NCI-H345 (cell line): ENCODE data around the gene PLB1.
"Not testable (repeated sequence)": the region's sequence is repeated elsewhere in the genome, so short reads cannot be mapped to it uniquely, and the experiment has no call there.

Experiments
- DNase-seq: peaks from one replicate; lab custom pipeline; 2025; lab: John Stamatoyannopoulos, UW

The PLB1 gene

DNA sequence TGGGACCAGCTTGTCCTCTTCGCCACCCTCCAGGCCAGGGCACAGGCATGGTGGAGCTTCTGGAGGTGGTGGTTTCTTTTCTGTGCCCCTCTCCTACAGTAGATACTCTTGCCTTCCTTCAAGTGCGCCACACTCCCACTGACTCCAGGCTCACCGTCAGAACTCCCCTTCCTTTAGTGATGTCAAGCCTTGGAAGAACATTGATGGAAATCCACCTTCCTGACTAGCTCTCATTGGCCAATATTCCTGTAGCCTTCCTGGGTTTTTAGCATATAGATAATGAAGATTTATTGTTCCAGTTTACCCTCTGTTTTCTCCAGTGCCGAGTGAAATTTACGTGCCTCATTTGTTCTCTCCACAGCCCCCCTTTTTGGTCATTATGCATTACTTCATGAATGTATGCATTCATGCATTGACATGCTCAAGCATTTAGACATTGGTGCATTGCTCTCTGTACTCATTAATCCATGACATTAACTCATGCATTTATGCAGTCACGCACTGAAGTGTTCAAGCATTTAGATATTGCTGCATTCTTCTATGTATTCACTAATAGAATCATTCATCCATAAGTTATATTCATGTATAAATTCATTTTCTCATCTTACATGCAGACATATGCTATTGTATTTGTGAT lies 37.3 kb downstream of the PLB1 start:
- DNase-seq = no peak

DNA sequence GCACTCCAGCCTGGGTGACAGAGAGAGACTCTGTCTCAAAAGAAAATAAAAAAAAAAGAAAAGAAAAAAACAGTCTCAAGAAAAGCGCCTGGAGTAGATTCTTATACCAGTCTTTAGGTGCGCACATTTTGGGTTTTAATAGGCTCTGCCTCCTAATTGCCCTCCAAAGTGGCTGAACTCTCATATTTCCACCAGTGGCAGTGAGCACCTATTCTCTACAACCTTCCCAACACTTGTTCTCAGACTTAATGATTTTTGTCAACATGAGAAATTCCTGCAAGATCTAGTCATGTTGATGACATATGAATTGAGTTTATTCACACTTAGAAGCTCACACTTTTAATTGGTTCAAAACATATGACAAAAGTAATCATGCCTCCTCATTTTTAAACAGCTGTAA lies 39.0 kb downstream of the PLB1 start:
- no peak for DNase-seq

DNA sequence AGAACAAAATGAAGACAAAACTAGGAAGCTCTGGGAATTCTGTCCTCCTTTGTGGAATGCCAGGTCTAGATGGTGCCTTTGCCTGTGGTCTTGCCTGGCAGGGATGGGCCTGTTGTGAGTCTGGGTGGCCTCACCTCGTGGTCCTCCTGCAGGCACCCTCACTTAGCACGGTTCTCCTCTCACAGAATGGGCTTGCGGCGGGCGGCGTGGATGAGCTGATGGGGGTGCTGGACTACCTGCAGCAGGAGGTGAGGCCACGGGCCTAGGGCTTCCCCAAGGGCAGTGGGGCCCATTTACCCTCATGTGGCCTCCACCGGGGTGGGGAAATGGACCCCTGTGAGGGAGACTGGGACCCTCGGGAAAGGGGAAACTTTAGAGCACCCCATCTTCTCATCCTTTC lies 42.3 kb downstream of the PLB1 start:
- no peak for DNase-seq

DNA sequence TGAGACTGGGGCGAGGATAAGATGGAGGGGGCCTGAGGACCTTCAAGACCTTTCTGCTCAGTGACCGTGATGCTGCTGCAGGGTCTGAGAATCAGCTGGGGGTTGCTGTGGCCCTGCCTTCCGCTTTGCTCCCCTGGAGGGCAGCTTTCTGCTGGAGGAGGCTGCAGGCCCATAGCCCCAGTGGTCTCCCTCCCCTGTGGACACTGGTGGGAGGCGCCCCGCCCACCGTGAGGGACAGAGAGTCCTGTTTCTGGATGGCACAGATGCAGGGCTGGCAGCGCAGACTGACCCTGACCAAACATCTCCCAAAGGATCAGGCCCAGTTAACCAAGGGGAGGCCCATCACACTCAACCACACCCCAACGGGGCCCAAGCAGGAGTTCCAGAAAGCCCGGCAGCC lies 42.8 kb downstream of the PLB1 start:
- no peak for DNase-seq

DNA sequence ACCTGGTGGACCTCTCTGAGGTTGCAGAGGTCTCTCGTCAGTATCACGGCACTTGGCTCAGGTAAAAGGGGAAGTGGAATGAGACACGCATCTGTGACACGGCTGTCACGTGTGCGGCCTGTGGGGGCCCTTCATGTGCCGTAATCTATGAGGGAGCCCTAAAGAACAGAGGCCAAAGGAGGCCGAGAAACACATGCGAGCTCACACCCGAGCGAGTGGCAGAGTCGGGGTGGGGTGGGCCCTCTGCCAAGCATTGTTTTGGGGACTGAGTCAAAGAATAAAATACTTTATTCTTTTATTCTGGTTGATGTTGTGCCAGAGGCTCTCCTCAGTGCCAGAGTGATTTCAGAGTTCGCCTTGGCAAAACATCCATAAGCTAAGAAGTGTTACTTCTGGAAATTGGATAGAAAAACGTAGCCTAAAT lies 43.3 kb downstream of the PLB1 start:
- DNase-seq = no peak

DNA sequence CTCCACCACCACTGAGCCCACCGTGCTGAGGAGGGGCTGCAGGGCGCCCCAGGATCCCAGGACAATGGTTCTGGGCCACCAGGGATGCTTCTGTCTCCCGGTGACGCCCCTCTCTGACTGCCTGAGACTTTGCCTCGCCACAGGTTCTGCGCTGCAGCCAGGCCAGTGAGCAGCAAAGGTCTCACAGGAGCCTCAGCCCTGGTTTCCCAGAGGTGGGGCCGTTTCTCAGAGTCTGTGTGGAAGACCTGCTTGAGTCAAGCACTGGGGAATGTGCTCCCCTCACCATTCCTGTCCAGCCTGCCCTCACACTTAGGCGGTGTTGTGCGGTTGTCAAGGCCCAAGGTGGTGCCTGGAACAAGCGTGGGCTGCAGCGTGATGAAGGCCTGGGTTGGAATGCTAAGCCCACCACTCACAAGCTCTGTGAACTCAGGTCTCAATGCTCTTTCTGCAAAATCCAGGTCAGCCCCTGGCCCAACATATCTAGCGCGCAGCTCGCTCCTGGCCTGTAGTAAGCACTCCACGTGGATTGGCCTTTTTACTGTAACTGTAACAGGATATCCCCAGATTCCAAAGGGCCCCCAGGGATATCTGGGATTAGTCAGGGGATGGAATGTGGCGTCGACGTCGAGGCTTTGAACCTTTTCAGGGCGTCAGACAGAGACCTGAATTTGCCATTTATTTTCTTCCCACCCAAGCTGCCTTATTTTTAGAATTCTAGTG lies 47.6 kb downstream of the PLB1 start:
- no peak for DNase-seq

DNA sequence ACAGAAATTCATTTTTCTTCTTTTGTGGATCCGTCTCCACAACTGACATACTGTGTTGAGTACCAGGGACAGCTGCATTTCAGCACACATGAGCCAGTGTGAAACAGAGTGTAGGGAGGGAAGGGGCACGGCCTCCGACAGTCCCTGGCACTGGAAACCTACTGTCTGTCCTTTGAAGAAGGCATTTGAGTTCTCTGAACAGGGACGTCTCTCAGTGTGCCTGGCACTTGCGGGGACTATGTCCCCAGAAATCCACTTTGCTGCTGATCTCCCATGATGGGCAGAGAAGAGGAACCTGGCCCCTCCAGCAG lies 48.1 kb downstream of the PLB1 start:
- no peak for DNase-seq

DNA sequence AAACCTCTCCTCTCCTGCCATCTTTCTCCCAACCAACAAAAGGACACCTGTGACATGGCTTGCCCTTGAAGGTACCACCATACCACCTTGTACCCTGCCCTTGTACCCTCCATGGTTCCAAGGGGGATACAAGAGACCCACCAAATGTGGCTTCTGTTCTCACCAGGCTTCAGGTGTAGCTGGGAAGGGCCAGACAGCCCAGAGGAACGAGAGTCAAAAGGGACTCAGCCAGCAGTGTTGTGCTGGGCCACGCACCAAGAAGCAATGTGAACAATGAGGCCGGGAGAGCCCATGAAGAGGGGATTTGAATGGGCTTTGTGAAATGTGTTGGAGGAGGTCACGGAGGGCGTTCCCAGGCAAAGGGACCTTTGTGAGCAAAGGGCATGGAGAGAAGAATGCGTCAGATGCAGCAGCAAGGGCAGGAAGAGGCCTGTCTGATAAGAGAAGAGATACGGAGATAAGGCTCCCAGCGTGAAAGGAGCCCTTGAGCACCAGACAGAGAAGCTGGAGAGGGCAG lies 48.6 kb downstream of the PLB1 start:
- DNase-seq = no peak

DNA sequence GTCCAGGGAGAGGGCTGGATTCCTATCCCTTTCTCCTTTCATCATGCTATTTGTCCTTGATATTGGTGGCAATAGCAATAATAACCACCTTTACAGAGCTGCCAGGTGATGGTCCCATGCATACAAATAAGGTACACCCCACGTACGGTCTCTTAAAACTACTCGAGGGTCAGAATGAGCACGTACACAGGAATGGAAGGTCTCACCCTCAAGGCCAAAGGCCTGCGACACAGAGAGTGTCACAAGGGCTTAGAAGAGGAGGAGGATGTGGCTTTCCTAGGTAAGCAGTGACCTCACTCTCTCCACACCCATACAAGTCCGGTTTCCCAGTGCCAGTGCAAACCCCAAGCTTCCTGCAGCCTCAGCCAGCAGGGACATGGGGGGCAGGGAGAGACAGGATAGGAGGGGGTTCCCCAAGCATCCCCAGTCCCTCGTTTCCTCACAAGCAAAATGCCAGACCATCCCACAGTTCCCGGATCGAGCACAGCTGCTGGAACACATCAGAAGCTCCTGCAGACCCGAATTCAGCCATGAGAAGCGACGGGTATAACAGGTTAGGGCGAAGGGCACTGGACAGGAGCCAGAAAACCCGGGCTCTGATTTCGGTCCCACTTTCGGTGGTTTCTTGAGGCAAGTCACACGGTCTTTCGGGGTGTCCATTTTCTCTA lies 49.2 kb downstream of the PLB1 start:
- no peak for DNase-seq

DNA sequence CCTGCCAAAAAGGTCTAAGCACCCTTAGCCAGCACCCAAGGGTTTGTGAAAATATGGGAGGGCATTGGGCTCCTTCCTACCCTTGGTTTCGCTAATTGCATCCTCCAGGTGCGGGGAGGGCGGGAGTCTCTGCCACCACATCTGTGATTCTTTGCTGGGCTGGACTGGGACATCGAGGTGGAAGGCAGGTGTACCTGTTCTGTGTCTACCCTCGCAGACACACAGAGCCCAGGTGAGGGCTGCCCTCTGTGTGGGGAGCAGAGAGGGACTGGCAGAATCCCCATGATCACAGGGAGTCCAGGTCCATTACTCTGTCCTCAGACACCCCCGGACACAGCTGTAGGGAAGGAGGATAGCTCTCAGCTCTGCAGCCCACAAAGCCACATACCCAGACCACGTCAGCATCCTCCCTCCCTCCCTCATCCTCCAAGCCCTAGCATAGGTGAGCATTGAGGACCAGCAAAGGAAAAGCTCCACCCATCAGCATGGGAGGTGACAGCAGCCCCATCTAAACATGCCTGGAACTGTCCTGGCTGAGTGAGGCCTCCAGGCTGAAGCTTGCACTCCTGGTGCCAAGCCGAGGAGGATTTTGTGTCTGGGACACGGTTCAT lies 49.8 kb downstream of the PLB1 start:
- DNase-seq = no peak

DNA sequence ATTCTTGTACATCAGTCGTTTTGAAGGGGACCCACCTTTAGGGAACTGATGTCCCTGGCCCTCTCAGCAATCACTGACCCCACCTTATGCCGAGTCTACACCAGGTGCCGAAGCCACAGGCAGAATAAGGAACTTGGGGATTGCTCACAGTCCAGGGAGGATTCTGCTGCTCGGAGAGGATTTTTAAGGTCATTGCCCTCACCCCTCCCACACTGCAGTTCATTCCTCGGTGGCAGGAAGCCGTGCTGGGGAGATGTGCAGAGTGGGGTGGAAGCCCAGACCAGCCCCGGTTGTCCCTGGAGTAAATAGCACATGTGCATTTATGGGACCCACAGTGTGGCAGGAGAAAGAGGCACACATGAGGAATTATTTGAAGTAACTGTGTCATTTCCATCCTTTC lies 50.4 kb downstream of the PLB1 start:
- no peak for DNase-seq

DNA sequence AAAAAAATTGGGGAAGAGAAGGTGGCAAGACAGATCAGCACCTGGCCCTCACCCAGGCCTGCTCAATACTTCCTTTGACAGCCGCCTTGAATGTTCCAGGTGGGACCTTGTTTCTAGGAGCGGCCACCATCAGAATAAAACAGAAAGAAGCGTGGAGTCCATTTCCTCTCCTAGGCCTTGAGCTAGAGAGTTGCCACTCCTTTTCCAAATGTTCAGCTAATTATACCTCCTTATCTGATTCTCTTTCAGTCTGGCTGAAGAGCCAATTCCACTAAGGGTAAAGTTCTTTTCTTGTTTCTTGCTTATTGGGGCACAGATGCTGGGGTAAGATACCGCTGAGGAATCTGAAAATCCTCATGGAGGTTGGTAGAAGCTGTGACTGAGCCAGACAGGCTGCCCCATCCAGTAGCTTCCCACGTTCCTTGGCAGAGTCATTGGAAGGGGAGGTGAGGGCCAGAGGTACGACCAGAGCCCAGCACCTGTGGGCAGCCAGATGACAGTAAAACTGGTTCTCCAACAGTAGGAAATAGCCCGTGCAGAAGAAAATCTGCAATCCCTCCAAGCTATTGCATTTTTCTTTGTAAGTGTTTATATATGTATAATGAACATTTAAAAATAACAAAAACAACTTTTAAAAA lies 51.5 kb downstream of the PLB1 start:
- no peak for DNase-seq

DNA sequence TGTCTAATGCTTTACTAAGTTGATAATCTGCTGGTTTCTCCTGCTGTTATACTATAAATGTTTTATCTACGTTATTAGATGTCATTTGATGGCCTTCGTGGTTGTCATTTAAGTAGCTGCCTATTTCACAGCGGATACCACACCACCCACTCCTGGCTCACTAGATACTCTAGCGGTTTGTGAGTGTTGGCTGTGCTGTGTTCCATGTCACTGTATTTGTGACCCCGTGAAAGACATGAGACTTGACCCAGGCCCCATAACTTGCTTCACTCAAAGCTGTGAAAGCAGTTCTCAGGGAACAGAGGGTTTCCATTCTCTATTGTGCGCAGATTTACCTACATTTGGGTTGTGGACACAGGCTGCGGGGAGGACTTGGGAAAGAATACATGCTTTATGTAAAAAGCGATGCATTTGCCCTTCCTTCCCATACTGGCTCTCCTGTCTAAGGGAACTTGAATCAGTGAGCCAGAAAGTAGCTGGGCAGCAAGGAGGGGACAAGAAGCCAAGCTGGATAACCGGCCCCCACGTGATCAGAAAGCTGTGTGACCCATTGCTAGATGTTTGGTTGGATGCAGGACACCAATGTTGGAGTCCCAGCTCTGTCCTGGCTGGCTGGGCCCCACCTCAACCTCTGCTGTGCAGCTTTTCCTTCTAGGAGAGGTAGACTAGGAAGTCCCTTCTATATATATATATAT lies 52.2 kb downstream of the PLB1 start:
- DNase-seq = no peak

DNA sequence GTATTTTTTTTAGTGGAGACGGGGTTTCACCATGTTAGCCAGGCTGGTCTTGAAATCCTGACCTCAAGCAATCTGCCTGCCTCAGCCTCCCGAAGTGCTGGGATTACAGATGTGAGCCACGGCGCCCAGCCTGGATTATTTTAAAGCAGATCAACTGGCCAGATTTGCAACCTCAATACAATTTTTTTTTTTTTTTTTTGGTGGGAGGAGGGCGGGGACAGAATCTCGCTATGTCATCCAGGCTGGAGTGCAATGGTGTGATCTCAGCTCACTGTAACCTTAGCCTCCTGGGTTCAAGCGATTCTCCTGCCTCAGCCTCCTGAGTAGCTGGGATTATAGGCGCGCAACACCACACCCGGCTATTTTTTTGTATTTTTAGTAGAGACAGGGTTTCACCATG lies 54.5 kb downstream of the PLB1 start:
- not testable (repeated sequence) for DNase-seq

DNA sequence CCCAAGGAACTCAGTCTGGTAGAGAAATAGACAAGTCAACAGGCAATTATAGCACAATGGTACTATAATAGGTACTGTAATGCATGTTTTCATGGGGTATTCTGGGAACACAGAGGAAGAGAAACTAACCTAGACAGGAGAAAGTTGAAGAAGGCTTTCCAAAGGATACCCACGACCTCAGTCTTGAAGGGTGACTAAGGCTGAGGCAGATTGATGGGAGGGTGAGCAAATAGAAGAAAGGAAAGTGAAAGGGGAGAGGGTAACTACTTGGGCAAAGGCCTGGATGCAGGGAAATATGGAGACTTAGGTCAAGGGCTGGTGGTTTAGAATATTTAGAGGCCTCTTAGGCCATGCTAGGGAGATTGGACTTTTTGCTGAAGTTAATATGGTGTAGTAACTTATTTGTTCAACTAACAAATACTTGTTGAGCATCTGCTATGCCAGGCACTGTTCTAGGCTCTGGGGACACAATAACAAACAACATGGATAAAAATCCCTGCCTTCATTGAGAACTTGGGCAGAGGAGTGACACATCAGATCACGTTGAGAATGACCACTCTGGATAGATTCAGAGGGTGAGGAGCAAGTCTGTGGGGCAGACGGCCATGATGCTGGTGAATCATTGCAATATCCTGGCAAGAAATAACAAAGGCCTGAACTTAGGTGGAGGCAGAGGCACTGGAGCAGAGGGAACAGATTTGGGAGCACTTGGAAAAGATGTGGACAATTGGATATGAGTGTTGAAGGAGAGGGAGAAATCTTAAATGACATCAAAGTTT lies 56.4 kb downstream of the PLB1 start:
- no peak for DNase-seq

DNA sequence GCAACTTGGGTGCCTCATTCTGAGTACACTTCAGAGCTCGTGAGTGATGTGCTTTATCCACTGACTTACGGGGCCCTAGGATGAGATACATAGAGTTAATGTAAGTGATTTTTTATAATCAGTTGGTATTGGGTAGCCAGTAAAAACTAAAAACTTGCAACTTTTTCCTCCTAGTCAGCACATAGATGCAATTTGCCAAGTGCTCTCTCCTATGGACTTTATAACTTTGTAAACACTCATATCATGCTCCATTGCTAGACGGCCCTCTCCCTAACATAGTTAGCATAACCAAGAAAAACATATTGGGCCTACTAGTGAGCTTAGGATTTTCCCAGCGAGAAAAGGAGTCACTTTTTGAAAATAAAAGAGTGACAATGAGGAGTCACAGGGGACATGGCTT lies 60.4 kb downstream of the PLB1 start:
- no peak for DNase-seq

DNA sequence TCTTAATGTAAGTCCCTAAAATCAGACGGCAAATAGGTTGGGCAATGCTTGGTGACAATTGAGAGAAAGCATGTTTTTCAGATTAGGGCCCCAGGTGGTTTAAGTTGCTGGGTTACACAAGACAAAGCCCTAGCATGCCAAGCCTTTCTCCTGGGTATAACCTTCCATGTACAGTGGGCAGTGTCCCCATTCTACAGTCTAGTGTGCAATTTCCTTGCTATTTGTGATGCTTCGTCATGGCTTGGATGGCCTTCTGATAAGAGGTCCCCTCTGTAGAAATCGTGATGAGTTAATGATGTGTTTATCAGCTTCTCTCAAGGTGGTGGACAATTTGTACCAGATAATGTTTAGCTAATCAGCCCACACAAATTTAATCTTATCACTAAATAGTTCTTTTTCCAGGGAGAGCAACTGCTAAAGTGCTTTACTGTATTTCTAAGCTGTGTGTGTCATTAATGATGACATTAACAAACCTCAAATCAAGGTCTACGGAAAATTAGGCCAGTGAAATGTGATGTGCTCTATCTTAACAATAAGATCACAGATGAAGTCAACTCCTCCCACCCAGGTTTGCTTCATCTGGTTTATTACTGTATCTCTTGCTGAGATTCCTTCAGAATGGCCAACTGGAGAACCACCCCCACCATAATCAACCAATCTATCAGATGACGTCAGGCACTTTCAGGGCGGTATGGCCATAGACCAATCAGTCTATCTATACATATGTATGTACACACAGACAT lies 61.7 kb downstream of the PLB1 start:
- DNase-seq = no peak

DNA sequence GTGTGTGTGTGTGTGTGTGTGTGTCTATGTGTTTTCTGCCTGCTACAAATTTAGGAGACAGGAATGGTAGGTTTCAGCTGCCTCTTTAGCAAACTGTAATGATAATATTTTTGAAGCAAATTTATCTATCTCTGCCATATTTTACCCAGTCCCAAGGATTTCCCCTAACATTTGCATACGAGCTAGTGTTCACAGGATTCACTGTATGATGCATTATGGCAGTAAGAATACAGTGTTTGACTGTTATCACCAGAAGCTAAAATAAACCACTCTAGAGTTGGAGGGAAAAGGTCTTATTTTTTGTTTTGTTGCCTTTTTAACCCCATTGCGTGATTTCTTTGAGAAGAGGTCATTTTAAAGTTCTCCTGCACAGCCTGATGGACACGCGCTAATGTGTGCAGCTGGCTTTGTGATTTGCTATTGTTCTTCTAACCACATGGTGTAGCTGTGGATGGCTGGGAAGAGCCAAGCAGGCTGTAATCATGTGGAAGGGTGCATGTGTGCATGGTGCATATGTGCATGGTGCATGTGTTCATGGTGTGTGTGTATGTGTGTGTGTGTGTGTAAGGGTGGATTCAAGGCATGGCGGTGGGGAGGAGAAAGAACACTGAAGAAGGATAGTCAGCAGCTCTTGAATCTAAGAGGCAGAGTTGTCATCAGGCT lies 62.4 kb downstream of the PLB1 start:
- DNase-seq = no peak

DNA sequence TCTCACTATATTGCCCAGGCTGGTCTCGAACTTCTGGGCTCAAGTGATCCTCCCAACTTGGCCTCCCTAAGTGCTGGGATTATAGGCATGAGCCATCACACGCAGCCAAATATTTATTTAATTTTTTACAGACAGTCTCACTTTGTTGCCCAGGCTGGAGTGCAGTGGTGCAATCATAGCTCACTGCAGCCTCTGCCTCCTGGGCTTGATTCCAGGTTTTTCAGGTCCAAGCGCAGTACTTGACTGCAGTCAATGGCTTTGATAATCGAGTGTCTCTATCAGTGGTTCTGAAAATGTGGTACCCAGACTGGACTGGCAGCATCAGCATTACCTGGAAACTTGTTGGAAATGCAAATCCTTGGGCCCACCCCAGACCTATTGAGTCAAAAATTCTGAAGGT lies 63.1 kb downstream of the PLB1 start:
- no peak for DNase-seq

DNA sequence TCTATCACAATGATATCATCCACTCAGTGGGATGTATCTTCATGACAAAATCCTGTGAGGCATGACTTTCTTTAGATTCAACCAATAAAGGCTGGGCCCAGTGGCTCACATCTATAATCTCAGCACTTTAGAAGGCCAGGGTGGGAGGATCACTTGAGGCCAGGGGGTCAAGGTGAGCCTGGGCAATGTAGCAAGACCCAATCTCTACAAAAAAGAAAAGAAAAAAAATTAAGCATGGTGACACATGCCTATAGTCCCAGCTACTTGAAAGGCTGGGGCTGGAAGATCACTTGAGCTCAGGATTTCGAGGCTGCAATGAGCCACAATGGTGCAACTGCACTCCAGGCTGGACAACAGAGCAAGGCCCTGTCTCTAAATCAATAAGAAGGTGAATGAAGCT lies 68.0 kb downstream of the PLB1 start:
- no peak for DNase-seq
